ENCODE measurements around the gene XIRP2. TPM values are rescaled to one million over a fixed set of nuclear protein-coding genes. Genes with fewer than 3 reads are reported as not detected.

Gene XIRP2
- total and polyA plus RNA-seq, 2 of the 13 experiments (the other 11 are each of a cell fraction or from before 2014, with no cell fraction given) = 0.04 to 0.05 TPM

DNA sequence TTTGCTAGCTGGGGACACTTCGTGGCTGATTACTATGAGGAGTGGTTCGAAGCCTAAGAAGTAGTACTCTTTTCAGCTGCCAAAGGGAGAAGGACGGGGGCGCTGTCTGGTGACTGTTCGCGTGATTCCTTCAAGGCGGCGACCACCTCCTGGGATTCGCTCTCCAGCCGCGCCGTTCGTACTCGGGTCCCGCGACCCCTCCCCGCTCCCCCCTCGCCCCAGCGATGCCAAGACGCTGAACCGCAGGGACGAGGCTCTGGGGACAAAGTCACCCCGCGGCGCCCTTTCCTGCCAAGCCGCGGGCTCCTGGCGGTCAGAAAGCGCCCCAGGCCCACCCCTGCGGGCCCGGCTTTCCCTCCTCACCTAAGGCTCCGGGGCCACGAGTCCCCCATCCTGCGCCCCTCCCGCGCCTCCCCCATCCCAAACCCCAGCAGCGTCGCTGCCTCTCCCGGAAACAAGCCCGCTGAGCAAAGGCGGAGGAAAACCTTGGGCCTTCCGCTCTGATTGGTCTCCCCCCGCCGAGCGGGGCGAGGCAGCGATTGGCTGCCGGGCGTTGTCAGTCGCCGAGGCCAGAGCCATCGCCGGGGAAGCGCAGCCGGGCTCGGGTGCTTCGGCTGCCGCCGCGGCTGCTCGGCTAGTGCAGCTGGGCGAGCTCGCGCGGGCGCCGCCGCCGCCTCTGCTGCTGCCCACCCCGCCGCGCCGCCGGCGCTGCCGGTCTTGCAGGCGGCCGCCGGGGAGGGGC, 404.3 kb downstream of the XIRP2 start, which contains the start of gene B3GALT1:
Gene B3GALT1 (plus strand): TSS at position 572 of the 742 bp plus-strand sequence.
- POLR2A ChIA-PET = interaction anchor here (1.6 kb wide), 1 partner anchor 11 kb away, joined by 3 read pairs; no protein-coding TSS in a partner anchor
- peak; percentile 99 for ATAC-seq
- intact Hi-C loops (cut with micrococcal nuclease; ENCODE audit: unreplicated experiment) (loop anchor here (1.0 to 2.0 kb wide), 2 partner anchors 753 to 826 kb away; no protein-coding TSS in a partner anchor), in situ Hi-C loops (cut with HindIII; ENCODE audit: extremely low pct_ligation_motif_present, low pct_unique_long_range_greater_than_20kb) (no loop called here)
- Histone ChIP-seq H3K36me3 (replicated peaks in 1 of 2; ENCODE audit: control insufficient read depth in 1 of 2, insufficient read depth in 2 of 2, low read length in 2 of 2) (no peaks in the 10 kb centered on the region), H3K9ac (ENCODE audit: insufficient read depth, low read depth, low read length) (no peak within 1 kb of the TSS), H2AFZ (ENCODE audit: low read length) (no peak within 1 kb of the TSS), H3K27ac (ENCODE audit: extremely low read length, insufficient read depth, low read length) (no peak within 1 kb of the TSS), H3K27me3 (ENCODE audit: control insufficient read depth in 1 of 2, insufficient read depth in 2 of 2, low read length in 2 of 2) (peaks cover 3 to 25% of the 10 kb centered on the region in 2 experiments; a peak in 4 of 5 replicates), H3K9me3 (ENCODE audit: low read length) (no peaks in the 10 kb centered on the region), H3K4me3 (replicated peaks in 1 of 3; ENCODE audit: insufficient read depth in 1 of 3, low read depth in 2 of 3, low read length in 3 of 3) (peak within 1 kb of the TSS; percentile 64 to 76 (median 75)), H3K4me1 (ENCODE audit: insufficient read depth, low read length) (peaks cover 13% of the 10 kb centered on the region), H3K79me2 (ENCODE audit: insufficient read depth, low read length) (no peaks in the 10 kb centered on the region), H3K4me2 (ENCODE audit: low read depth, low read length) (peak within 1 kb of the TSS; percentile 79), H4K20me1 (ENCODE audit: insufficient read depth, low read length) (no peaks in the 10 kb centered on the region)
- 3% methylated on average over 56 of the region's 79 CpGs for WGBS (ENCODE audit: low lambda C conversion rate)
- FAIRE-seq = no peak
- peak; percentile 64 for DNase-seq (ENCODE audit: low spot score)
- CTCF ChIA-PET (ENCODE audit: low intra/inter-chr PET ratio, low total read pairs) = no interaction called here
- BruUV-seq (replicated peaks) = no TSS peak
- TF ChIP-seq RFX5 (IDR thresholded peaks at IDR 0.05; ENCODE audit: low read depth, low read length) = peak; percentile 57; the same call in 1 of the 2 replicates
- TF ChIP-seq HIC2 (CRISPR knock-in tag; IDR thresholded peaks at IDR 0.05; ENCODE audit: low read depth) = no peak
- peak in 1 of 2 experiments; percentile 68; a peak in 3 of 4 replicates for TF ChIP-seq HMGXB4 (CRISPR knock-in tag; IDR thresholded peaks at IDR 0.05; ENCODE audit: borderline replicate concordance in 1 of 2, low read depth in 1 of 2)
- TF ChIP-seq TFDP1 (CRISPR knock-in tag; IDR thresholded peaks at IDR 0.05; ENCODE audit: borderline replicate concordance) = peak; percentile 50; the same call in 1 of the 2 replicates
- TF ChIP-seq SATB2 (CRISPR knock-in tag; IDR thresholded peaks at IDR 0.05) = 0 out of 2 replicates have a peak, but pooled peaks have one; percentile 44
- peak; percentile 61; the same call in 1 of the 2 replicates for TF ChIP-seq PBX2 (CRISPR knock-in tag; IDR thresholded peaks at IDR 0.05)
- TF ChIP-seq, protein P1, sequence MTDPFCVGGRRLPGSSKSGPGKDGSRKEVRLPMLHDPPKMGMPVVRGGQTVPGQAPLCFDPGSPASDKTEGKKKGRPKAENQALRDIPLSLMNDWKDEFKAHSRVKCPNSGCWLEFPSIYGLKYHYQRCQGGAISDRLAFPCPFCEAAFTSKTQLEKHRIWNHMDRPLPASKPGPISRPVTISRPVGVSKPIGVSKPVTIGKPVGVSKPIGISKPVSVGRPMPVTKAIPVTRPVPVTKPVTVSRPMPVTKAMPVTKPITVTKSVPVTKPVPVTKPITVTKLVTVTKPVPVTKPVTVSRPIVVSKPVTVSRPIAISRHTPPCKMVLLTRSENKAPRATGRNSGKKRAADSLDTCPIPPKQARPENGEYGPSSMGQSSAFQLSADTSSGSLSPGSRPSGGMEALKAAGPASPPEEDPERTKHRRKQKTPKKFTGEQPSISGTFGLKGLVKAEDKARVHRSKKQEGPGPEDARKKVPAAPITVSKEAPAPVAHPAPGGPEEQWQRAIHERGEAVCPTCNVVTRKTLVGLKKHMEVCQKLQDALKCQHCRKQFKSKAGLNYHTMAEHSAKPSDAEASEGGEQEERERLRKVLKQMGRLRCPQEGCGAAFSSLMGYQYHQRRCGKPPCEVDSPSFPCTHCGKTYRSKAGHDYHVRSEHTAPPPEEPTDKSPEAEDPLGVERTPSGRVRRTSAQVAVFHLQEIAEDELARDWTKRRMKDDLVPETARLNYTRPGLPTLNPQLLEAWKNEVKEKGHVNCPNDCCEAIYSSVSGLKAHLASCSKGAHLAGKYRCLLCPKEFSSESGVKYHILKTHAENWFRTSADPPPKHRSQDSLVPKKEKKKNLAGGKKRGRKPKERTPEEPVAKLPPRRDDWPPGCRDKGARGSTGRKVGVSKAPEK (CRISPR knock-in tag; IDR thresholded peaks at IDR 0.05; ENCODE audit: borderline replicate concordance) = no peak
- peak; percentile 54; the same call in 1 of the 2 replicates for TF ChIP-seq BCL3 (CRISPR knock-in tag; IDR thresholded peaks at IDR 0.05)
- TF ChIP-seq FOXC1 (CRISPR knock-in tag; IDR thresholded peaks at IDR 0.05; ENCODE audit: borderline replicate concordance) = 0 out of 2 replicates have a peak, but pooled peaks have one; percentile 24
- peak; percentile 3 for TF ChIP-seq ZFP36 (IDR thresholded peaks at IDR 0.05; ENCODE audit: borderline replicate concordance, low read depth, low read length, partially characterized antibody)
- TF ChIP-seq ERF (CRISPR knock-in tag; IDR thresholded peaks at IDR 0.05) = no peak
